Transverse colon (tissue), 4 donors: ENCODE data around the gene PNMA8B.

ENCODE experiments used
- EP300 ChIP-seq: sonication (generic); formaldehyde crosslinking; IDR thresholded peaks from one replicate; pipeline ENCODE4 v1.6.1; 2017; ENCODE audit warnings: antibody characterized with exemption, low read depth
- POLR2A ChIP-seq: fragments of 450-650 bp; IDR thresholded peaks from one replicate; pipeline ENCODE4 v1.6.1; 2016; ENCODE audit warnings: antibody characterized with exemption, mild to moderate bottlenecking, moderate library complexity
- POLR2AphosphoS5 ChIP-seq, 3 donors: sonication (generic); formaldehyde crosslinking; IDR thresholded peaks; one replicate each; pipeline ENCODE4 v1.6.1; 2016; ENCODE audit warnings: antibody characterized with exemption in 3 of 3
- TF ChIP-seq, protein P1 (sequence below), 5 experiments: fragments of 200-600 bp in 3 of 5; fragments of 450-650 bp in 2 of 5; sonication (generic) in 3 of 5; IDR thresholded peaks; 1 replicate in 2 of 5; 2 replicates in 3 of 5; pipeline ENCODE4 v1.5.1; 2016 to 2017; ENCODE audit warnings: antibody characterized with exemption in 5 of 5, inconsistent platforms in 3 of 5, mild to moderate bottlenecking in 2 of 5, moderate library complexity in 1 of 5

DNA sequence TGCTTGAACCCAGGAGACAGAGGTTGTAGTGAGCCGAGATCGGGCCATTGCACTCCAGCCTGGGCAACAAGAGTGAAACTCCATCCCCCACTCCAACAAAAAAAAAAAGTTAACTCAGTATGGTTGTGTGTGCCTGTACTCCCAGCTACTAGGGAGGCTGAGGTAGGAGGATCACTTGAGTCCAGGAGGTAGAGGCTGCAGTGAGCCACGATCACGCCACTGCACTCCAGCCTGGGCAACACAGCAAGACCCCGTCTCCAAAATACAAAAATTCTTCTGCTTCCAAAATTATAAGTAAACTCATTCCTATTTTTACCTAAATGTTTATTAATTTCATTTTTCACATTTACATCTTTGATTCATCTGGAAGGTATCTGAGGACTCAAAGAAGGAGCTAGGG lies 38.7 kb downstream of the PNMA8B start:
- TF ChIP-seq POLR2A (no peak), EP300 (no peak), POLR2AphosphoS5 (IDR thresholded peaks at IDR 0.05) (no peak)
- TF ChIP-seq, protein P1, sequence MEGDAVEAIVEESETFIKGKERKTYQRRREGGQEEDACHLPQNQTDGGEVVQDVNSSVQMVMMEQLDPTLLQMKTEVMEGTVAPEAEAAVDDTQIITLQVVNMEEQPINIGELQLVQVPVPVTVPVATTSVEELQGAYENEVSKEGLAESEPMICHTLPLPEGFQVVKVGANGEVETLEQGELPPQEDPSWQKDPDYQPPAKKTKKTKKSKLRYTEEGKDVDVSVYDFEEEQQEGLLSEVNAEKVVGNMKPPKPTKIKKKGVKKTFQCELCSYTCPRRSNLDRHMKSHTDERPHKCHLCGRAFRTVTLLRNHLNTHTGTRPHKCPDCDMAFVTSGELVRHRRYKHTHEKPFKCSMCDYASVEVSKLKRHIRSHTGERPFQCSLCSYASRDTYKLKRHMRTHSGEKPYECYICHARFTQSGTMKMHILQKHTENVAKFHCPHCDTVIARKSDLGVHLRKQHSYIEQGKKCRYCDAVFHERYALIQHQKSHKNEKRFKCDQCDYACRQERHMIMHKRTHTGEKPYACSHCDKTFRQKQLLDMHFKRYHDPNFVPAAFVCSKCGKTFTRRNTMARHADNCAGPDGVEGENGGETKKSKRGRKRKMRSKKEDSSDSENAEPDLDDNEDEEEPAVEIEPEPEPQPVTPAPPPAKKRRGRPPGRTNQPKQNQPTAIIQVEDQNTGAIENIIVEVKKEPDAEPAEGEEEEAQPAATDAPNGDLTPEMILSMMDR (IDR thresholded peaks at IDR 0.05) = no peak
